Lung microvascular endothelial cell (primary cell): ENCODE measurements around the gene NCF2. TPM values are rescaled to one million over a fixed set of nuclear protein-coding genes. Genes with fewer than 3 reads are reported as not detected.

Experiments used
- DNase-seq, 2 donors: peaks; one replicate each; pipeline versions ENCODE4 v3.0.0 to v3.0.0-alpha.2; 2010; ENCODE audit warnings: low read depth in 2 of 2
- total RNA-seq: library from RNA; depleted of rRNA; stranded (reverse); fragments of >200 nt; gene quantifications from 2 replicates; pipeline ENCODE4 v1.2.1, GENCODE V29; 2014

The NCF2 gene
- total RNA-seq, 1 donor from 2014 or later: not detected

GRCh38 chr1:183553764-183554163 lies 36.5 kb downstream of the NCF2 start:
- DNase-seq: no peak

- no peak for DNase-seq
These were observed 36.9 kb downstream of the NCF2 start for GRCh38 chr1:183553331-183553730.

- DNase-seq: no peak
These were observed 37.4 kb downstream of the NCF2 start for GRCh38 chr1:183552891-183553290.

- no peak for DNase-seq
These were observed 37.8 kb downstream of the NCF2 start for GRCh38 chr1:183552441-183552840.

- no peak for DNase-seq
These were observed 38.3 kb downstream of the NCF2 start for GRCh38 chr1:183551924-183552323.

- no peak for DNase-seq
These were observed 39.3 kb downstream of the NCF2 start for GRCh38 chr1:183550915-183551314.

- no peak for DNase-seq
These were observed 42.1 kb downstream of the NCF2 start for GRCh38 chr1:183548116-183548515.

GRCh38 chr1:183546427-183546826 lies 43.8 kb downstream of the NCF2 start:
- no peak for DNase-seq

- DNase-seq: no peak
These were observed 45.5 kb downstream of the NCF2 start for GRCh38 chr1:183544598-183545297.

- peak; percentile 72 to 77 for DNase-seq
These were observed 46.5 kb downstream of the NCF2 start for GRCh38 chr1:183543619-183544204.

- peak in 1 of 2 donors; percentile 19 for DNase-seq
These were observed 52.9 kb downstream of the NCF2 start for GRCh38 chr1:183537405-183537804.

GRCh38 chr1:183533617-183534174 lies 56.6 kb downstream of the NCF2 start:
- DNase-seq: no peak

GRCh38 chr1:183528577-183528976 lies 61.7 kb downstream of the NCF2 start:
- no peak for DNase-seq

- no peak for DNase-seq
These were observed 68.2 kb downstream of the NCF2 start for GRCh38 chr1:183522104-183522503.

GRCh38 chr1:183520379-183520778 lies 69.9 kb downstream of the NCF2 start:
- peak; percentile 3 to 52 for DNase-seq

GRCh38 chr1:183517401-183517800 lies 72.9 kb downstream of the NCF2 start:
- DNase-seq: no peak

GRCh38 chr1:183516725-183517124 lies 73.5 kb downstream of the NCF2 start:
- no peak for DNase-seq

- DNase-seq: peak; percentile 24 to 71
These were observed 75.1 kb downstream of the NCF2 start for GRCh38 chr1:183515002-183515689.

GRCh38 chr1:183514235-183514634 lies 76.0 kb downstream of the NCF2 start:
- no peak for DNase-seq

- no peak for DNase-seq
These were observed 77.8 kb downstream of the NCF2 start for GRCh38 chr1:183512450-183512849.

- DNase-seq: no peak
These were observed 81.6 kb downstream of the NCF2 start for GRCh38 chr1:183508694-183509093.

- no peak for DNase-seq
These were observed 83.7 kb downstream of the NCF2 start for GRCh38 chr1:183506561-183506960.
